GM21825 (cell line): Measurements from ENCODE around the gene C1orf21.

Experiments
- ATAC-seq: cut with Tn5 transposase; IDR thresholded peaks from one replicate; pipeline ENCODE4 v1.9.1; 2021; ENCODE audit warnings: mild to moderate bottlenecking, moderate library complexity; ENCODE audit not compliant: unreplicated experiment

C1orf21 gene

GRCh38 chr1:184622136-184622823 lies 235.5 kb downstream of the C1orf21 start:
- ATAC-seq = no peak

GRCh38 chr1:184623404-184623803 lies 236.6 kb downstream of the C1orf21 start:
- ATAC-seq = no peak

GRCh38 chr1:184624051-184624450 lies 237.2 kb downstream of the C1orf21 start:
- ATAC-seq = no peak

GRCh38 chr1:184624626-184625025 lies 237.8 kb downstream of the C1orf21 start:
- ATAC-seq = no peak

- ATAC-seq = no peak
These were observed 238.4 kb downstream of the C1orf21 start for GRCh38 chr1:184625271-184625670.

- ATAC-seq = no peak
These were observed 239.5 kb downstream of the C1orf21 start for GRCh38 chr1:184626076-184627006.

GRCh38 chr1:184627007-184627341 lies 240.1 kb downstream of the C1orf21 start:
- ATAC-seq = no peak

GRCh38 chr1:184629266-184629665 lies 242.4 kb downstream of the C1orf21 start:
- no peak for ATAC-seq

GRCh38 chr1:184630679-184631060 lies 243.8 kb downstream of the C1orf21 start:
- ATAC-seq = no peak

- no peak for ATAC-seq
These were observed 245.8 kb downstream of the C1orf21 start for GRCh38 chr1:184632415-184633175.

GRCh38 chr1:184633785-184634184 lies 247.0 kb downstream of the C1orf21 start:
- ATAC-seq = no peak

GRCh38 chr1:184634296-184634695 lies 247.5 kb downstream of the C1orf21 start:
- ATAC-seq = no peak

GRCh38 chr1:184635347-184635979 lies 248.6 kb downstream of the C1orf21 start:
- ATAC-seq = no peak

GRCh38 chr1:184635980-184636431 lies 249.2 kb downstream of the C1orf21 start:
- ATAC-seq = no peak

- ATAC-seq = no peak
These were observed 250.9 kb downstream of the C1orf21 start for GRCh38 chr1:184637664-184638240.

- no peak for ATAC-seq
These were observed 252.4 kb downstream of the C1orf21 start for GRCh38 chr1:184639205-184639604.

- no peak for ATAC-seq
These were observed 253.7 kb downstream of the C1orf21 start for GRCh38 chr1:184640505-184640904.

- ATAC-seq = no peak
These were observed 255.1 kb downstream of the C1orf21 start for GRCh38 chr1:184641894-184642293.

GRCh38 chr1:184643661-184644060 lies 256.8 kb downstream of the C1orf21 start:
- no peak for ATAC-seq

GRCh38 chr1:184644771-184645170 lies 257.9 kb downstream of the C1orf21 start:
- ATAC-seq = no peak
